SK-N-SH (cell line): ENCODE results near the gene ZFAND4. TPM values are rescaled to one million over a fixed set of nuclear protein-coding genes. Genes with fewer than 3 reads are reported as not detected.

ENCODE experiments used
- CTCF ChIA-PET: fragments of 300-600, 350-600 bp; formaldehyde crosslinking; extraction: SDS; loops from one replicate; lab custom pipeline; 2021; lab: Yijun Ruan, JAX
- POLR2A ChIA-PET: fragments of 350-600 bp; sonication (Branson Sonifier 250); formaldehyde crosslinking; extraction: SDS; loops from one replicate; lab custom pipeline; 2020; ENCODE audit warnings: antibody characterized with exemption, inconsistent platforms; lab: Yijun Ruan, JAX
- DNase-seq: peaks from one replicate; pipeline ENCODE4 v3.0.0; 2012
- H2AFZ ChIP-seq: fragments of 200-600 bp; sonication (generic); 2 replicates; pipeline ENCODE4 v1.8.1; 2016; ENCODE audit warnings: antibody characterized with exemption, mild to moderate bottlenecking, low read depth
- H3F3A ChIP-seq: fragments of 200-600 bp; sonication (generic); replicated peaks from 2 replicates; pipeline ENCODE3; 2016; ENCODE audit warnings: antibody characterized with exemption, mild to moderate bottlenecking; ENCODE audit not compliant: insufficient read depth
- H3K27ac ChIP-seq, 2 experiments: fragments of 200-500 bp in 1 of 2; fragments of 200-600 bp in 1 of 2; sonication (Bioruptor generic) in 1 of 2; sonication (generic), shearing (Covaris generic) in 1 of 2; 2 replicates each; pipeline versions ENCODE4 v1.5.1 to v1.6.1; 2014 to 2016; ENCODE audit warnings: low read depth in 2 of 2, inconsistent platforms in 1 of 2, low read length in 1 of 2, mild to moderate bottlenecking in 1 of 2, mixed read lengths in 1 of 2
- H3K27me3 ChIP-seq: fragments of 200-600 bp; sonication (generic), shearing (Covaris generic); 2 replicates; pipeline ENCODE4 v1.6.1; 2016; ENCODE audit warnings: mixed run types; ENCODE audit not compliant: insufficient read depth
- H3K36me3 ChIP-seq, 2 experiments: fragments of 200-500 bp in 1 of 2; fragments of 200-600 bp in 1 of 2; sonication (Bioruptor generic) in 1 of 2; sonication (generic) in 1 of 2; replicated peaks in 1 of 2; 2 replicates each; pipeline versions ENCODE3 to v1.5.1; 2014 to 2016; ENCODE audit warnings: low read length in 1 of 2, mild to moderate bottlenecking in 1 of 2; ENCODE audit not compliant: insufficient read depth in 2 of 2, control insufficient read depth in 1 of 2
- H3K4me1 ChIP-seq, 2 experiments: fragments of 200-500 bp in 1 of 2; fragments of 200-600 bp in 1 of 2; sonication (Bioruptor generic) in 1 of 2; sonication (generic), shearing (Covaris generic) in 1 of 2; 2 replicates each; pipeline versions ENCODE4 v1.5.1 to v1.6.1; 2014 to 2016; ENCODE audit warnings: low read depth in 1 of 2, low read length in 1 of 2, mixed run types in 1 of 2; ENCODE audit not compliant: insufficient read depth in 2 of 2, control insufficient read depth in 1 of 2
- H3K4me2 ChIP-seq: fragments of 200-600 bp; sonication (generic), shearing (Covaris generic); 2 replicates; pipeline ENCODE4 v1.6.1; 2017; ENCODE audit warnings: mixed run types
- H3K4me3 ChIP-seq, 2 experiments: fragments of 200-500 bp in 1 of 2; fragments of 200-600 bp in 1 of 2; sonication (Bioruptor generic) in 1 of 2; sonication (generic), shearing (Covaris generic) in 1 of 2; 2 replicates each; pipeline versions ENCODE4 v1.5.1 to v1.8.1; 2014 to 2016; ENCODE audit warnings: low read depth in 2 of 2, inconsistent platforms in 1 of 2, low read length in 1 of 2, mild to moderate bottlenecking in 1 of 2, mixed read lengths in 1 of 2, moderate library complexity in 1 of 2
- H3K79me2 ChIP-seq: fragments of 200-600 bp; sonication (generic); 2 replicates; pipeline ENCODE4 v1.8.1; 2017; ENCODE audit warnings: mild to moderate bottlenecking; ENCODE audit not compliant: insufficient read depth
- H3K9ac ChIP-seq: fragments of 200-600 bp; sonication (generic); 2 replicates; pipeline ENCODE4 v1.6.1; 2017; ENCODE audit warnings: mixed run types
- H3K9me2 ChIP-seq: fragments of 200-600 bp; sonication (generic); 2 replicates; pipeline ENCODE4 v1.6.1; 2017; ENCODE audit warnings: mixed run types
- H3K9me3 ChIP-seq: fragments of 200-600 bp; sonication (generic); 2 replicates; pipeline ENCODE4 v1.6.1; 2017; ENCODE audit warnings: mixed run types, mild to moderate bottlenecking, moderate library complexity
- H4K20me1 ChIP-seq: fragments of 200-600 bp; sonication (generic); 2 replicates; pipeline ENCODE4 v1.6.1; 2017; ENCODE audit warnings: mild to moderate bottlenecking, mixed run types; ENCODE audit not compliant: insufficient read depth
- EZH2phosphoT487 ChIP-seq: fragments of 200-600 bp; sonication (generic); IDR thresholded peaks from 2 replicates; pipeline ENCODE4 v1.6.1; 2017; ENCODE audit warnings: low read depth, mixed run types, mild to moderate bottlenecking, antibody characterized with exemption, moderate library complexity, borderline replicate concordance
- FOXJ3 ChIP-seq: sonication (generic); formaldehyde crosslinking; IDR thresholded peaks from 2 replicates; pipeline ENCODE4 v1.5.1; 2020; ENCODE audit warnings: mild to moderate bottlenecking, missing genetic modification reagents
- FOXM1 ChIP-seq: IDR thresholded peaks from 2 replicates; pipeline ENCODE4 v1.4.0; 2012; ENCODE audit warnings: low read depth, mild to moderate bottlenecking
- GABPA ChIP-seq: IDR thresholded peaks from 2 replicates; pipeline ENCODE4 v1.4.0; 2012; ENCODE audit warnings: low read depth, mild to moderate bottlenecking
- NFIC ChIP-seq: IDR thresholded peaks from 2 replicates; pipeline ENCODE4 v1.4.0; 2012; ENCODE audit warnings: borderline replicate concordance
- PBX3 ChIP-seq: IDR thresholded peaks from 2 replicates; pipeline ENCODE4; 2012
- RXRA ChIP-seq: IDR thresholded peaks from 2 replicates; pipeline ENCODE4 v1.4.0; 2012; ENCODE audit warnings: low read depth, mild to moderate bottlenecking, borderline replicate concordance
- SMC3 ChIP-seq: IDR thresholded peaks from 2 replicates; pipeline ENCODE4 v1.6.1; 2012; ENCODE audit warnings: low read depth, low read length, improper control_type of control experiment
- USF1 ChIP-seq: IDR thresholded peaks from 2 replicates; pipeline ENCODE4 v1.4.0; 2012; ENCODE audit warnings: low read depth, borderline replicate concordance
- USF2 ChIP-seq: fragments of 150-350 bp; IDR thresholded peaks from 2 replicates; pipeline ENCODE4 v1.6.1; 2017; ENCODE audit warnings: antibody characterized with exemption, low read length, low read depth, borderline replicate concordance
- WGBS: methylation state at CpG from one replicate; pipeline ENCODE4 v1.1.6; 2017; ENCODE audit warnings: low lambda C conversion rate; 5-methylcytosine and 5-hydroxymethylcytosine counted together
- polyA plus RNA-seq, 3 experiments: library from polyadenylated mRNA; depleted of rRNA; stranded (reverse); fragments of >200 nt; gene quantifications; 2 replicates each; pipeline ENCODE4 v1.2.3, GENCODE V29; 2012

The ZFAND4 gene
- polyA plus RNA-seq, 1 of the 3 experiments (the other 2 are of a cell fraction): 2.0 TPM

- TF ChIP-seq PBX3: no peak
- TF ChIP-seq RXRA: no peak
Observed at GRCh38 chr10:45644527-45644926, 28.0 kb downstream of the ZFAND4 start (continued).

GRCh38 chr10:45640941-45641340 is 31.6 kb downstream of the ZFAND4 start:
- WGBS: 80% methylated on average over 4 of the region's 4 CpGs
- TF ChIP-seq GABPA (no peak), EZH2phosphoT487 (no peak), NFIC (no peak)
- peaks cover under 1 to 13% of the 10 kb centered on the region in 2 experiments for H3K36me3 ChIP-seq
- 0 out of 2 replicates have a peak, but pooled peaks cover 2% of the 10 kb centered on the region for H3K9me3 ChIP-seq
- H3K27me3 ChIP-seq: no peaks in the 10 kb centered on the region
- H3K27ac ChIP-seq: no peak overlapping the region
- no peak overlapping the region for H3K4me2 ChIP-seq
- ChIA-PET CTCF (interaction anchor here (1.0 kb wide), 1 partner anchor 176 kb away, joined by 3 read pairs; no protein-coding TSS in a partner anchor), POLR2A (no interaction called here)
- H3F3A ChIP-seq: peaks cover 1% of the 10 kb centered on the region
- H3K4me3 ChIP-seq: no peak overlapping the region
- H4K20me1 ChIP-seq: no peaks in the 10 kb centered on the region
- H3K79me2 ChIP-seq: no peaks in the 10 kb centered on the region
- no peaks in the 10 kb centered on the region; the same call in 1 of the 2 replicates for H3K9me2 ChIP-seq
- peak; percentile 23 for DNase-seq
- H3K4me1 ChIP-seq: peaks cover 0 to 6% of the 10 kb centered on the region in 2 experiments; a peak in 2 of 4 replicates
- H2AFZ ChIP-seq: no peak overlapping the region
- no peak overlapping the region for H3K9ac ChIP-seq

GRCh38 chr10:45640049-45640448 is 32.5 kb downstream of the ZFAND4 start:
- Histone ChIP-seq H3K9ac (no peak overlapping the region), H3K27ac (no peak overlapping the region), H3K4me3 (no peak overlapping the region), H4K20me1 (no peaks in the 10 kb centered on the region), H3K9me2 (no peaks in the 10 kb centered on the region; the same call in 1 of the 2 replicates), H3F3A (peaks cover 3% of the 10 kb centered on the region), H3K36me3 (peaks cover 0 to 13% of the 10 kb centered on the region in 2 experiments), H2AFZ (no peak overlapping the region), H3K9me3 (peaks cover 10% of the 10 kb centered on the region), H3K27me3 (no peaks in the 10 kb centered on the region), H3K4me2 (no peak overlapping the region), H3K4me1 (peaks cover 0 to 6% of the 10 kb centered on the region in 2 experiments; a peak in 2 of 4 replicates), H3K79me2 (no peaks in the 10 kb centered on the region)
- DNase-seq: no peak
- TF ChIP-seq FOXM1 (no peak), FOXJ3 (CRISPR knock-in tag) (no peak), SMC3 (no peak), USF1 (no peak), USF2 (no peak)
- CTCF ChIA-PET: no interaction called here
- POLR2A ChIA-PET: no interaction called here
- 73% methylated on average over 1 of the region's 1 CpG for WGBS
